HG03103 (cell line): Measurements from ENCODE around the gene AMZ2.

Source experiments
- ATAC-seq: cut with Tn5 transposase; IDR thresholded peaks from one replicate; pipeline ENCODE4 v1.9.1; 2021; ENCODE audit warnings: low read depth; ENCODE audit not compliant: unreplicated experiment

The AMZ2 gene

GRCh38 chr17:68289936-68290267 lies 42.1 kb downstream of the AMZ2 start:
- ATAC-seq = no peak

- no peak for ATAC-seq
Measured at GRCh38 chr17:68290268-68290954, 42.6 kb downstream of the AMZ2 start.

- ATAC-seq = peak; percentile 40
Measured at GRCh38 chr17:68290955-68291835, 43.4 kb downstream of the AMZ2 start, which contains the start of the genes ARSG and SLC16A6. TSS of gene ARSG (plus strand) at chr17:68291495. CDS start at chr17:68307494, 15,999 bp downstream. TSS of gene SLC16A6 (minus strand) at chr17:68291127. CDS start at chr17:68278320, 12,807 bp downstream.

- peak; percentile 49 for ATAC-seq
Measured at GRCh38 chr17:68291836-68292688, 44.2 kb downstream of the AMZ2 start.

DNA sequence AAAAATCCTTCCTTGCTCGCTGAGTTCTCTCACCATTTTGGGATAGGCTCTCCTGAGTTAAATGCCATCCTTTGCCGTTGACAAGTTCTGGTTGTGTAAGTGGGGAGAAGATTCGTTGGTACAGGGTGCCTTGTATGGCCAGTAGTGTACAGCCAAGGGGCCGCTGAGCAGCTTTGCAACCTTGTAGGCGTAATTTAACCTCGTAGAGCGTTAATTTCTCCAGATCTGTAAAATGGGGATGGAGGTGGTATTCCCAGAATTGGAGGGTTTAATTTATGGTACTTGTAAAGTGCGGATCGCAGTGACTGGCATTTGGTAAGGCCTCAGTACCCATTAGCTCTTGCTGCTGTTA lies 44.8 kb downstream of the AMZ2 start:
- no peak for ATAC-seq

GRCh38 chr17:68293490-68294195 lies 45.8 kb downstream of the AMZ2 start:
- ATAC-seq = no peak

GRCh38 chr17:68294196-68294555 lies 46.3 kb downstream of the AMZ2 start:
- ATAC-seq = no peak

DNA sequence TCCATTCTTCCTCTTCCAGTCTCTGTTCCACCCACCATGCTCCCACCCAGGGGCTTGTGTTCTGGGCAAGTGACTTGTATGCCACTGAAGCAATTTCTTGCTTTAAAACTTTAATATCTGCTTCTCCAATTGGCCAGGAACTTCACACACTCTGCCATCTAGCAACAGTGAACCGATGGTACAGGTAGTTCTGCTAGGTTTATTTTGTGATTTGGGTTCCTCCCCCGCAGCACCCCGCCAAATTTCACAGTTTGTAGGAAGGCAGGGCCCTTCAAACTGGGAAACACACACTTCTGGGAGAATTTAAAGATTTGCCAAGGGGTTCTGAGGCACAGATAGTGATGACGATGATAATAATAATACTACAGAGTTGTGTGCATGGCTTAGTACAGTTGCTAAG lies 46.8 kb downstream of the AMZ2 start:
- no peak for ATAC-seq

DNA sequence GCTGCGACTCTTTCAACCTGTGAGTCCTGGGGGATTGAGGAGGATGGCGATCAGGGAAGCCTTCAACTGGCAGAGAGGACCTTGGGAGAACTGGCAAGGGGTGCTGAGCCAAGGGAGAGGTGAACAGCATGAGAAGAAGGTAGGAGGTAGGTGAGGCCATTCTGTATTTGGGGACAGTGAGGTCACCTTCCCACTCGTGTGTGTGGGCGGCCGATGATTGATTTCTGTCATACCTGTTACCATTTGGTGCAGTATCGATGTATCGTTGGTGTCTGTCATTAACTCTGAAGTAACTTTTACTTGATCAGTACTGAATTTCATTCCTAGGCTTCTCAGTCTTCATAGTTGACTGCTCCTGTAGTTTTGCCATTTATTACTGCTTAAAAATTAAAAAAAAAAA lies 47.2 kb downstream of the AMZ2 start:
- no peak for ATAC-seq

- ATAC-seq = no peak
Measured at GRCh38 chr17:68296217-68297191, 48.7 kb downstream of the AMZ2 start.

DNA sequence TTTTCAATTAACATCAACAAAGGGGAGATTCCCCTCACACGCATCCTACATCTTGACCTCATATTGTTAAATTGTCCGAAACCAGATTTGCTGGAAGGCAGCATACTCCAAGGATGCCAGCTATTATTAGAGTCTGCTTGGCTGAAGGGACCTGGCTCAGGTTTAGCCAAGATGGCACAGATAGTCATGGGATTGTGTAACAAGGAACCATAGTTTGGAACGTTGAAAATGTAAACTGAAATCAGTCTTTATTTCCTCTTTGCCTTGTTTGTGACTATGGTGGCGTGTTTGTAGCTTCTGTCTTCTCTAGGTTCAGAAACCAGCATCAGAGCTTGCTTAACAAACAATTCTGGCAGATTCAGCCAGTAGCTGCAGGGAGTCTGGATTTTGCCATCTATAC lies 49.4 kb downstream of the AMZ2 start:
- ATAC-seq = no peak

DNA sequence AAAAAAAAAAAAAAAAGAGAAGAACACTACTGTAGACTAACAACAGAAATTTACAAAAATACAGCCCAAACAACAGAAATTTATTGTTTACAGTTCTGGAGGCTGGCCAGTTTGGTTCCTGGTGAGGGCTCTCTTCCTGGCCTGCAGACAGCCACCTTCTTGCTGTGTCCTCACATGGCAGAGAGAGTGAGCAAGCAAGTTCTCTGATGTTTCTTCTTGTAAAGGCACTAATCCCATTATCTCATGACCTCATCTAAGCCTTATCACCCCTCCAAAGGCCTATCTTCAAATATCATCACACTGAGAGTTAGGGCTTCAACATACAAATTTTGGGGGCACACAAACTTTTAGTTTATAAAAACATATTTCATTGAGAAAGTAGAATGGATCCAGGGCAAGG lies 50.8 kb downstream of the AMZ2 start:
- no peak for ATAC-seq

DNA sequence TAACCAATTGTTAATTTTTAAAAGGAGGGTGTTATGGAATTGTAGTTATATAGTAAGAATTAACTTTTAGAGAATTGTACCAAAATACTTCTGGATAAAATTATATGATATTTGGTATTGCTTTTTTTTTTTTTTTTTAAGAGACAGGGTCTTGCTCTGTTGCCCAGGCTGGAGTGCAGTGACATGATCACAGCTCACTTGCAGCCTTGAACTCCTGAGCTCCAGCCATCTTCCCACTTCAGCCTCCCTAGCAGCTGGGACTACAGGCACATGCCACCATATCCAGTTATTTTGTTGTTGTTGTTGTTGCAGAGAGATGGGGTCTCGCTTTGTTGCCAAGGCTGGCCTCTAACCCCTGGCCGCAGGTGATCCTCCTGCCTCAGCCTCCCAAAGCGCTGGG lies 52.0 kb downstream of the AMZ2 start:
- ATAC-seq = no peak

DNA sequence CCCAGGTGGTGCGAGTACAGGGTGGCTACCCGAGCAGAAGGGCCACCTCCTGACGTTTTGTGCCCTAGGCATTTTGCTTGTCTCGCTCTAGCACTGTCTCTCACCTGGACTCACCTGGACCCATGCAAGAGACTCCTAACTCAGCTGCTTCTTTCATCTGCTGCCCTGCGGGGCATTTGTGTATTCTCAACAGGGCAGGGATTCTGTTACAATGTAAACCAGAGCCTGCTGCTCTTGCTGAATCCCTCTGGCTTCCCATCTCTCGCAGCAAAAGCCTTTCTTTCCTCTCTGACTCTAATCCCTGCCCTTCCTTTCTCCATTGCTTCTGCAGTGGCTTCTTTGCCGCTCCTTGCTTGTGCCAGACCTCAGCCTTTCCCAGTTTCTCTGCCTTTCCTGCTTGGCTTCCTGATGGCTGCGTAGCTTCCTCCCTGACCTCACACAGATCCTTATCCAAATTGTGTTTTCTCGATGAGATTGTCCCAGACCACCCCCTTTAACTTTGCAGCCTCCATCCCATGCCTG lies 53.7 kb downstream of the AMZ2 start:
- no peak for ATAC-seq

DNA sequence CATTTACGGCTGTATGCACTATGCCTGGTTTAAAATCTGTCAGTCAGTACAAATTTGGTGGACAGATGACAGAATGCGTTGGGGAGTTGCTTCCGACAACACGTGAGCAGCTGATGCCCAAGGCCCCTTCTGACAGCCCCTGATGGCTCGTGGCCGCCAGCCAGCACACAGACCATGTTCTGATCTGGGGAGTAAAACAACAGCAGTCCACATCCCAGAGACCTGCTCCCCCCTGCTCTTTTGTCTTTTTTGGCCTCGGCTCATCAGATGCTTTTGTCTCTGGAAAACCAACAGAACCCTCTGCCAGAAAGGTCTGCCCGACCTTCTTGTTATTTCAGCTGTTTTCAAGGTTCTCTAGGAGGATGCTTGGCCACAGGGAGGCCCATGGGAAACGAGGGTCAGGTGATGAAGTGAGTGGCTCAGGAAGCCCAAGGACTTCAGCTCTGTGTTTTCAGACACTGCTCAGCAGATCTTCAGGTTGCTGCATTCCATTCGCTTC lies 54.3 kb downstream of the AMZ2 start:
- ATAC-seq = no peak

GRCh38 chr17:68302666-68303065 lies 54.8 kb downstream of the AMZ2 start:
- ATAC-seq = no peak

- ATAC-seq = no peak
Measured at GRCh38 chr17:68304706-68305105, 56.9 kb downstream of the AMZ2 start.

DNA sequence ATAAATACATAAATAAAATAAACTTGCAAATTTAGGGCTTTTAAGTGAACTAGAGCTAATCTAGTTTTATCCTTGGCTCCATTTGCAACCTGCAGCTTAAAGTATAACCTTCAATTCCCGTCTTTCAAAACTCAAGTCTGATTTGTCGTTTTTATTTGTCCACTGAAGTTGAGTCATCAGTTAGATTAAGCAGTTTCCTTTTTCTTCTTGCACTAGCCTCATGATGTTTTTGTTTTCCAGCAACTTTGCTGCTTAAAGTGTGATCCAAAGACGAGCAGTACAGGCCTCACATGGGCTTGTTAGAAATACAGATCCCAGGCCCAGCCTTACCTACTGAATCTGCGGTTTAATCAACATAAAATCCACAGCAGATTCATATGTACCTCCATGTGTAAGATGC lies 57.3 kb downstream of the AMZ2 start:
- no peak for ATAC-seq
